HCT116 (cell line): ENCODE measurements around the gene CEBPB. TPM values are rescaled to one million over a fixed set of nuclear protein-coding genes. Genes with fewer than 3 reads are reported as not detected.

ENCODE experiments used
- ATAC-seq: fragments of 200-7000 bp; cut with Tn5 transposase; 2 replicates; pipeline ENCODE4 v1.9.1; 2020; ENCODE audit warnings: mild to moderate bottlenecking, moderate library complexity
- BruUV-seq: library from RNA; stranded (reverse); fragments of 400-500 nt; replicated peaks from 2 replicates; lab custom pipeline; 2021; lab: Mats Ljungman, UMichigan
- CTCF ChIA-PET: fragments of 300-600 bp; sonication (Branson Sonifier 250); formaldehyde crosslinking; loops from one replicate; lab custom pipeline; 2021; ENCODE audit warnings: antibody characterized with exemption; lab: Charles Lee
- POLR2A ChIA-PET: fragments of 300-600, 350-600 bp; sonication (Branson Sonifier 250); formaldehyde crosslinking; loops from one replicate; lab custom pipeline; 2021; ENCODE audit warnings: antibody characterized with exemption; lab: Charles Lee
- RAD21 ChIA-PET, 2 experiments: fragments of 300-600 bp; sonication (Branson Sonifier 250); formaldehyde crosslinking; loops; one replicate each; lab custom pipeline; 2023; ENCODE audit warnings: low total read pairs in 2 of 2; ENCODE audit not compliant: uncharacterized antibody in 2 of 2, unreplicated experiment in 2 of 2, low non-redundant PET in 1 of 2; lab: Charles Lee
- DNase-seq: peaks from one replicate; pipeline ENCODE4 v3.0.0-alpha.2; 2010; ENCODE audit warnings: low read depth, low spot score
- H2AFZ ChIP-seq: fragments of 200-600 bp; shearing (Covaris generic), sonication (generic); 2 replicates; pipeline ENCODE4 v1.6.1; 2017; ENCODE audit warnings: low read depth, mixed run types, mixed read lengths, antibody characterized with exemption, low read length; ENCODE audit not compliant: poor library complexity, severe bottlenecking
- H3K27ac ChIP-seq: 2 replicates; pipeline ENCODE4 v1.5.1; 2012; ENCODE audit warnings: low read depth, low read length
- H3K27me3 ChIP-seq: fragments of 200-600 bp; sonication (generic); 2 replicates; pipeline ENCODE4 v1.6.1; 2016; ENCODE audit warnings: mixed run types, low read length, mixed read lengths; ENCODE audit not compliant: insufficient read depth
- H3K36me3 ChIP-seq, 2 experiments: fragments of 200-500 bp in 1 of 2; fragments of 200-600 bp in 1 of 2; sonication (Bioruptor generic) in 1 of 2; sonication (generic) in 1 of 2; 2 replicates each; pipeline versions ENCODE4 v1.5.1 to v1.6.1; 2014 to 2016; ENCODE audit warnings: low read length in 2 of 2, inconsistent platforms in 1 of 2, mixed read lengths in 1 of 2, mixed run types in 1 of 2; ENCODE audit not compliant: insufficient read depth in 2 of 2, control insufficient read depth in 1 of 2
- H3K4me1 ChIP-seq, 2 experiments: fragments of 200-600 bp in 1 of 2; sonication (generic) in 1 of 2; 2 replicates each; pipeline versions ENCODE4 v1.5.1 to v1.6.1; 2012 to 2017; ENCODE audit warnings: low read length in 2 of 2, inconsistent platforms in 1 of 2, mild to moderate bottlenecking in 1 of 2, mixed read lengths in 1 of 2, mixed run types in 1 of 2, moderate library complexity in 1 of 2; ENCODE audit not compliant: insufficient read depth in 2 of 2, control insufficient read depth in 1 of 2
- H3K4me2 ChIP-seq: fragments of 200-600 bp; sonication (generic); 2 replicates; pipeline ENCODE4 v1.6.1; 2017; ENCODE audit warnings: mixed run types, low read length, mixed read lengths
- H3K4me3 ChIP-seq, 2 experiments: fragments of 200-600 bp in 1 of 2; sonication (generic) in 1 of 2; replicated peaks in 1 of 2; 2 replicates each; pipeline ENCODE4 v1.5.1; 2011 to 2016; ENCODE audit warnings: low read length in 2 of 2, control low read depth in 1 of 2, low read depth in 1 of 2, mild to moderate bottlenecking in 1 of 2, mixed read lengths in 1 of 2, mixed run types in 1 of 2
- H3K79me2 ChIP-seq: fragments of 200-600 bp; sonication (generic); 2 replicates; pipeline ENCODE4 v1.6.1; 2017; ENCODE audit warnings: mild to moderate bottlenecking, mixed run types, low read length, moderate library complexity, mixed read lengths; ENCODE audit not compliant: insufficient read depth
- H3K9ac ChIP-seq: fragments of 200-600 bp; sonication (generic); 2 replicates; pipeline ENCODE4 v1.6.1; 2016; ENCODE audit warnings: low read length, mixed read lengths
- H3K9me2 ChIP-seq: fragments of 200-600 bp; sonication (generic), shearing (Covaris generic); 2 replicates; pipeline ENCODE4 v1.6.1; 2017; ENCODE audit warnings: mixed run types, mild to moderate bottlenecking, moderate library complexity; ENCODE audit not compliant: insufficient read depth
- H3K9me3 ChIP-seq, 2 experiments: fragments of 200-500 bp in 1 of 2; fragments of 200-600 bp in 1 of 2; sonication (Bioruptor generic) in 1 of 2; sonication (generic) in 1 of 2; 2 replicates each; pipeline ENCODE4 v1.6.1; 2014 to 2017; ENCODE audit warnings: low read length in 2 of 2, mixed read lengths in 2 of 2, inconsistent platforms in 1 of 2, low read depth in 1 of 2, mild to moderate bottlenecking in 1 of 2, mixed run types in 1 of 2, moderate library complexity in 1 of 2; ENCODE audit not compliant: control insufficient read depth in 1 of 2, insufficient read depth in 1 of 2
- H4K20me1 ChIP-seq: fragments of 200-600 bp; sonication (generic), shearing (Covaris generic); 2 replicates; pipeline ENCODE4 v1.6.1; 2017; ENCODE audit warnings: mixed run types, mild to moderate bottlenecking, moderate library complexity; ENCODE audit not compliant: insufficient read depth
- CBX3 ChIP-seq: IDR thresholded peaks from 2 replicates; pipeline ENCODE4 v1.6.1; 2012; ENCODE audit warnings: low read depth
- CEBPB ChIP-seq: IDR thresholded peaks from 2 replicates; pipeline ENCODE4 v1.6.1; 2012; ENCODE audit warnings: low read depth
- EGR1 ChIP-seq: IDR thresholded peaks from 2 replicates; pipeline ENCODE4 v1.6.1; 2012; ENCODE audit warnings: low read depth
- ELF1 ChIP-seq: IDR thresholded peaks from 2 replicates; pipeline ENCODE4 v1.6.1; 2012; ENCODE audit warnings: low read depth, borderline replicate concordance
- EZH2 ChIP-seq: fragments of 200-600 bp; sonication (generic); IDR thresholded peaks from 2 replicates; pipeline ENCODE4 v1.6.1; 2017; ENCODE audit warnings: antibody characterized with exemption, mixed run types
- POLR2A ChIP-seq: IDR thresholded peaks from 2 replicates; pipeline ENCODE4 v1.7.0; 2011; ENCODE audit warnings: borderline replicate concordance; ENCODE audit not compliant: insufficient read depth, insufficient read length; ENCODE audit errors: extremely low read depth
- RAD21 ChIP-seq: IDR thresholded peaks from 2 replicates; pipeline ENCODE4 v1.6.1; 2012; ENCODE audit warnings: low read depth, mild to moderate bottlenecking
- SIN3A ChIP-seq: IDR thresholded peaks from 2 replicates; pipeline ENCODE4 v1.6.1; 2012; ENCODE audit warnings: low read depth
- TCF7L2 ChIP-seq: IDR thresholded peaks from 2 replicates; pipeline ENCODE4 v1.7.0; 2011; ENCODE audit warnings: borderline replicate concordance, inconsistent platforms; ENCODE audit not compliant: insufficient read depth, insufficient read length; ENCODE audit errors: extremely low read depth
- YY1 ChIP-seq: IDR thresholded peaks from 2 replicates; pipeline ENCODE4 v1.6.1; 2011; ENCODE audit warnings: low read length, low read depth, moderate library complexity, mild to moderate bottlenecking; ENCODE audit not compliant: insufficient replicate concordance; ENCODE audit errors: extremely low read depth
- ZFX ChIP-seq: fragments of 450-650 bp; IDR thresholded peaks from 2 replicates; pipeline ENCODE4 v1.6.1; 2017
- ZNF274 ChIP-seq: fragments of 200-500 bp; sonication (Bioruptor generic); IDR thresholded peaks from 2 replicates; pipeline ENCODE4 v1.6.1; 2014; ENCODE audit warnings: mild to moderate bottlenecking, low read depth, low read length, inconsistent platforms
- intact Hi-C: fragments of 100-400 bp; cut with micrococcal nuclease; formaldehyde crosslinking; loops from 2 replicates; pipeline ENCODE4 v1.10.0; 2022
- total RNA-seq: library from RNA; stranded (reverse); gene quantifications from one replicate; pipeline ENCODE4 v1.2.1, GENCODE V29; 2021; ENCODE audit not compliant: unreplicated experiment
- TF ChIP-seq, protein P1 (sequence below): IDR thresholded peaks from 2 replicates; pipeline ENCODE4 v1.6.1; 2012
- TF ChIP-seq, protein P2 (sequence below): IDR thresholded peaks from 2 replicates; pipeline ENCODE4 v1.6.1; 2012
- TF ChIP-seq, protein P3 (sequence below), 3 experiments: fragments of 200-600 bp in 1 of 3; sonication (generic) in 1 of 3; IDR thresholded peaks in 2 of 3; conservative IDR thresholded peaks in 1 of 3; 2 replicates each; pipeline ENCODE4 v1.5.1; 2012 to 2017; ENCODE audit warnings: low read depth in 2 of 3, low read length in 2 of 3, antibody characterized with exemption in 1 of 3, borderline replicate concordance in 1 of 3, control low read depth in 1 of 3, mild to moderate bottlenecking in 1 of 3, mixed read lengths in 1 of 3, mixed run types in 1 of 3, moderate library complexity in 1 of 3; ENCODE audit not compliant: insufficient read depth in 1 of 3

The CEBPB gene
- total RNA-seq, 1 experiment from 2014 or later = 113 TPM

DNA sequence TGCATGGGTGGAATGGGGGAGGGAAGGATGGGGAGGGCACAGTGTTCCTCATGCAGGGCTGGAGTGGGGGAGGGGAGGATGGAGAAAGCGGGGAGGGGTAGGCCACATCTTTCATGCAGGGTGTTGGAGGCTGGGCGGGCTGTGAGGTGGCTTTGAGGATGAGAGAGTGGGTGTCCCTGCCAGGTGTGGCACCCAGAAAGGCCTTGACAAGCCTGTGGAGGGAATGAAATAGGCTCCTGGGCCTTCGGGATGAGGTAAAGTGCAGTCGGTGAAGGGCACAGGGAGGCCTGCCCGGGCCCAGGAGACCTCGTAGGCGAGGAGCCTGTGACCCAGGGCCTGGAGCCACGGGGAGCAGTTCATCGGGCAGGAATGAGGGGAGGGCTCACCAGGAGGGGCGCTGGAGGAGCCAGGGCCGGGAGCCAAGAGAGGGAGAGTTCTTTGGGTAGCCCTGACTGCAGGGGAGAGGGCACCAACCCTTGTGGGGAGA, 7.6 kb downstream of the CEBPB start:
- ChIA-PET CTCF (no interaction called here), POLR2A (no interaction called here), RAD21 (no interaction called here)
- no peak overlapping the region for H3K27ac ChIP-seq
- no peak overlapping the region for H3K9ac ChIP-seq
- no peak for DNase-seq
- H2AFZ ChIP-seq = no peak overlapping the region
- no peaks in the 10 kb centered on the region; the same call in 1 of the 2 replicates for H4K20me1 ChIP-seq
- H3K9me3 ChIP-seq = no peaks in the 10 kb centered on the region
- H3K9me2 ChIP-seq = no peaks in the 10 kb centered on the region
- no peak overlapping the region for H3K4me2 ChIP-seq
- H3K36me3 ChIP-seq = peaks cover 0 to 3% of the 10 kb centered on the region in 2 experiments; a peak in 1 of 4 replicates
- peaks cover 5 to 11% of the 10 kb centered on the region in 2 experiments for H3K4me1 ChIP-seq
- intact Hi-C loops = no loop called here
- ATAC-seq = no peak
- peaks cover 8% of the 10 kb centered on the region for H3K79me2 ChIP-seq
- no peak overlapping the region for H3K4me3 ChIP-seq
- TF ChIP-seq EZH2 (no peak), ZFX (no peak), ZNF274 (no peak), CBX3 (no peak), POLR2A (no peak), ELF1 (no peak), CEBPB (no peak), RAD21 (no peak), YY1 (no peak), TCF7L2 (no peak), EGR1 (no peak), SIN3A (no peak)
- TF ChIP-seq, protein P1, sequence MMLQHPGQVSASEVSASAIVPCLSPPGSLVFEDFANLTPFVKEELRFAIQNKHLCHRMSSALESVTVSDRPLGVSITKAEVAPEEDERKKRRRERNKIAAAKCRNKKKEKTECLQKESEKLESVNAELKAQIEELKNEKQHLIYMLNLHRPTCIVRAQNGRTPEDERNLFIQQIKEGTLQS = no peak
- TF ChIP-seq, protein P2, sequence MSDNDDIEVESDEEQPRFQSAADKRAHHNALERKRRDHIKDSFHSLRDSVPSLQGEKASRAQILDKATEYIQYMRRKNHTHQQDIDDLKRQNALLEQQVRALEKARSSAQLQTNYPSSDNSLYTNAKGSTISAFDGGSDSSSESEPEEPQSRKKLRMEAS = no peak
- TF ChIP-seq, protein P3, sequence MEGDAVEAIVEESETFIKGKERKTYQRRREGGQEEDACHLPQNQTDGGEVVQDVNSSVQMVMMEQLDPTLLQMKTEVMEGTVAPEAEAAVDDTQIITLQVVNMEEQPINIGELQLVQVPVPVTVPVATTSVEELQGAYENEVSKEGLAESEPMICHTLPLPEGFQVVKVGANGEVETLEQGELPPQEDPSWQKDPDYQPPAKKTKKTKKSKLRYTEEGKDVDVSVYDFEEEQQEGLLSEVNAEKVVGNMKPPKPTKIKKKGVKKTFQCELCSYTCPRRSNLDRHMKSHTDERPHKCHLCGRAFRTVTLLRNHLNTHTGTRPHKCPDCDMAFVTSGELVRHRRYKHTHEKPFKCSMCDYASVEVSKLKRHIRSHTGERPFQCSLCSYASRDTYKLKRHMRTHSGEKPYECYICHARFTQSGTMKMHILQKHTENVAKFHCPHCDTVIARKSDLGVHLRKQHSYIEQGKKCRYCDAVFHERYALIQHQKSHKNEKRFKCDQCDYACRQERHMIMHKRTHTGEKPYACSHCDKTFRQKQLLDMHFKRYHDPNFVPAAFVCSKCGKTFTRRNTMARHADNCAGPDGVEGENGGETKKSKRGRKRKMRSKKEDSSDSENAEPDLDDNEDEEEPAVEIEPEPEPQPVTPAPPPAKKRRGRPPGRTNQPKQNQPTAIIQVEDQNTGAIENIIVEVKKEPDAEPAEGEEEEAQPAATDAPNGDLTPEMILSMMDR (IDR thresholded peaks at IDR 0.05 in 2 of 3, conservative IDR thresholded peaks at IDR 0.05 in 1 of 3; ENCODE audit: borderline replicate concordance in 1 of 3, insufficient read depth in 1 of 3, low read depth in 2 of 3, low read length in 2 of 3) = no peak
- TF ChIP-seq, all 23 proteins: peak for 0
- no TSS peak for BruUV-seq
- no peaks in the 10 kb centered on the region for H3K27me3 ChIP-seq
